ENCODE measurements around the gene CUZD1. TPM values are rescaled to one million over a fixed set of nuclear protein-coding genes. Genes with fewer than 3 reads are reported as not detected.
"Not testable (repeated sequence)": the region's sequence is repeated elsewhere in the genome, so short reads cannot be mapped to it uniquely, and the experiment has no call there.

CUZD1 gene, protein sequence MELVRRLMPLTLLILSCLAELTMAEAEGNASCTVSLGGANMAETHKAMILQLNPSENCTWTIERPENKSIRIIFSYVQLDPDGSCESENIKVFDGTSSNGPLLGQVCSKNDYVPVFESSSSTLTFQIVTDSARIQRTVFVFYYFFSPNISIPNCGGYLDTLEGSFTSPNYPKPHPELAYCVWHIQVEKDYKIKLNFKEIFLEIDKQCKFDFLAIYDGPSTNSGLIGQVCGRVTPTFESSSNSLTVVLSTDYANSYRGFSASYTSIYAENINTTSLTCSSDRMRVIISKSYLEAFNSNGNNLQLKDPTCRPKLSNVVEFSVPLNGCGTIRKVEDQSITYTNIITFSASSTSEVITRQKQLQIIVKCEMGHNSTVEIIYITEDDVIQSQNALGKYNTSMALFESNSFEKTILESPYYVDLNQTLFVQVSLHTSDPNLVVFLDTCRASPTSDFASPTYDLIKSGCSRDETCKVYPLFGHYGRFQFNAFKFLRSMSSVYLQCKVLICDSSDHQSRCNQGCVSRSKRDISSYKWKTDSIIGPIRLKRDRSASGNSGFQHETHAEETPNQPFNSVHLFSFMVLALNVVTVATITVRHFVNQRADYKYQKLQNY
- total RNA-seq (1 to 10 TPM; 3.9 to 4.1 TPM), polyA plus RNA-seq (under 1 TPM; 0.50 to 0.83 (median 0.64) TPM), total RNA-seq (0 to 0.30 (median 0.16) reads per million in 6 experiments)

DNA sequence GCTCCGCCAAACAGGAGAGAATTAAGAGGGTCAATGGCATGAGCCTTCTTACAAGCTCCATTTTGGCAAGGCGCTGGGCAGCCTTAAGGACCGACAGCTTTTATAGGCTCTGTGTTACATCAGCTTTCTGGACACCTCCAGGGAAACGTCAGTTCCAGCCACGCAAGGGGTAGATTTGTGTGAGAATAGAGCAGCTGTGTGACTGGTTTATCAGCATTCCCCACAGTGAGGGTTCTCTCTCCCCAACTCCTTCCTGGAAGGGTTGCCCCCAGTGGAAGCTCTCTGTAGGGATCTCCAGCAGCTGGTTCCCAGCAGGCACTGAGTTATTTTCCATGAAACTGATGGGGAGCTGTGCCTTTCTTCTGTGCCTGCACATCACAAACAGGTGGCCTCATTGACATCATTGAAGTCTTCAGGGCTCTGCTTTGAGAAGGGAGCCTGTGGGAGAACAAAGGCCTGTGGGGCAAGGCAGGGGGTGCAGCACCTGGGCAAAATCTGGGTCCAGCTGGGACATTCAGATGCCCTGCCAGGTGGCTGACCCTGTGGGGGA is at the start of gene CUZD1:
Gene CUZD1 (minus strand): TSS at position 75 of the 550 bp plus-strand sequence. CDS start 14 bp downstream, at position 61.
- peak within 1 kb of the TSS in 1 of 10 donors; percentile 70 for H3K27ac Mint-ChIP-seq
- ATAC-seq (no peak), DNase-seq (no peak)
- H3K9me3 Mint-ChIP-seq, result peaks cover 0 to 9% (median 2%) of the 10 kb centered on the region in 9 donors
- POLR2A ChIA-PET, result no interaction called here
- no peak within 1 kb of the TSS for H3K4me3 Mint-ChIP-seq
- H3K27me3 Mint-ChIP-seq, result no peaks in the 10 kb centered on the region
- H3K4me1 Mint-ChIP-seq, result peaks cover 4 to 6% (median 5%) of the 10 kb centered on the region in 4 donors
- peaks cover 13 to 43% (median 42%) of the 10 kb centered on the region in 3 donors for H3K36me3 Mint-ChIP-seq

- Mint-ChIP-seq H3K27ac (no peak overlapping the region), H3K9me3 (no peaks in the 10 kb centered on the region), H3K4me3 (peak overlapping the region in 1 of 10 donors; percentile 32), H3K4me1 (no peaks in the 10 kb centered on the region), H3K27me3 (peaks cover 0 to 3% (median 0%) of the 10 kb centered on the region in 5 donors), H3K36me3 (peaks cover 4 to 12% (median 9%) of the 10 kb centered on the region in 3 donors)
- POLR2A ChIA-PET, result no interaction called here
- ATAC-seq (no peak), DNase-seq (no peak)
Observed at GRCh38 chr10:122894261-122894944, 48.7 kb upstream of the CUZD1 start.

GRCh38 chr10:122884166-122884565 is 38.5 kb upstream of the CUZD1 start:
- POLR2A ChIA-PET, result no interaction called here

DNA sequence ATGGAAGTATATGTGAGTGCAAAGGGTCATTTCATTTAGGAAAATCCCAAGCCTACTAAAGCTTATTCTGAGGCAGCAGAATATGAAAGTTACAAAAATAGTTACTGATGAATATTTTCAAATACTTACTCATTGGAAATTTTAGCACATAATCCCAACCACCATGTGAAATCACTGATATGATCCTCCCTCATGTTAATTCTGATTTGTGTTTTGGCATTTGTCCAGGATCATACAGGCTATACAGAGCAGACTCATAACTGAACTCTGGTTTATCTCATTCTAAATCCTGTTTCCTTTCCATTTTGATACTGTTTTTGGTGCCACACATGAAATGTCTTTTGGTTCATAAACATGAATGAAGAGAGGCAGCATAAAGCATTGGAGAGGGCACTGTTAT is 37.1 kb upstream of the CUZD1 start:
- Mint-ChIP-seq H3K4me1 (peaks cover 12 to 35% (median 28%) of the 10 kb centered on the region in 4 donors), H3K27ac (no peak overlapping the region), H3K36me3 (peaks cover 4 to 9% (median 5%) of the 10 kb centered on the region in 3 donors), H3K4me3 (peak overlapping the region in 1 of 10 donors; percentile 15), H3K9me3 (no peaks in the 10 kb centered on the region), H3K27me3 (no peaks in the 10 kb centered on the region)
- no peak for ATAC-seq
- DNase-seq, result no peak
- POLR2A ChIA-PET, result no interaction called here

More at GRCh38 chr10:122884166-122884565, 38.5 kb upstream of the CUZD1 start:
- Mint-ChIP-seq H3K36me3 (peaks cover 10 to 14% (median 10%) of the 10 kb centered on the region in 3 donors), H3K9me3 (no peaks in the 10 kb centered on the region), H3K4me3 (no peak overlapping the region), H3K27ac (no peak overlapping the region), H3K4me1 (peaks cover 7 to 21% (median 15%) of the 10 kb centered on the region in 4 donors), H3K27me3 (no peaks in the 10 kb centered on the region)
- DNase-seq (no peak), ATAC-seq (no peak)

- Mint-ChIP-seq H3K4me1 (peaks cover 23 to 61% (median 57%) of the 10 kb centered on the region in 4 donors), H3K27ac (peak within 1 kb of the TSS; percentile 82 to 97 (median 95)), H3K36me3 (peaks cover 0 to 13% (median 11%) of the 10 kb centered on the region in 3 donors), H3K4me3 (peak within 1 kb of the TSS; percentile 86 to 97 (median 93)), H3K27me3 (no peaks in the 10 kb centered on the region), H3K9me3 (no peaks in the 10 kb centered on the region)
- DNase-seq (peak; percentile 85 to 98 (median 94)), ATAC-seq (peak; percentile 86 to 89)
- POLR2A ChIA-PET, result interaction anchor here (1.0 to 1.3 kb wide), 5 partner anchors 13 to 128 kb away, joined by 3 to 9 read pairs (median 4); partner anchors contain the start of genes C10orf88 and PSTK
Observed at GRCh38 chr10:122879339-122880273, 33.9 kb upstream of the CUZD1 start, which contains the start of gene FAM24B. Gene FAM24B, minus strand, starts transcription at chr10:122879581. Its CDS starts 29,066 bp downstream, at chr10:122850515.

GRCh38 chr10:122878799-122879338 is 33.2 kb upstream of the CUZD1 start:
- ATAC-seq, result peak; percentile 4
- peaks cover 0 to 19% (median 12%) of the 10 kb centered on the region in 3 donors for H3K36me3 Mint-ChIP-seq
- H3K4me3 Mint-ChIP-seq, result peak overlapping the region; percentile 86 to 97 (median 93)
- POLR2A ChIA-PET, result interaction anchor here (1.1 to 1.3 kb wide), 2 partner anchors 75 to 129 kb away, joined by 4 read pairs; partner anchors contain the start of gene C10orf88
- peak overlapping the region; percentile 82 to 97 (median 95) for H3K27ac Mint-ChIP-seq
- peaks cover 27 to 68% (median 61%) of the 10 kb centered on the region in 4 donors for H3K4me1 Mint-ChIP-seq
- DNase-seq, result peak in 1 of 10 donors; percentile 0
- H3K9me3 Mint-ChIP-seq, result no peaks in the 10 kb centered on the region
- H3K27me3 Mint-ChIP-seq, result no peaks in the 10 kb centered on the region

- H3K4me1 Mint-ChIP-seq, result peaks cover 27 to 68% (median 60%) of the 10 kb centered on the region in 4 donors
Observed at GRCh38 chr10:122877264-122877663, 31.6 kb upstream of the CUZD1 start.

GRCh38 chr10:122876467-122876855 is 30.8 kb upstream of the CUZD1 start:
- Mint-ChIP-seq H3K36me3 (peaks cover 3 to 23% (median 17%) of the 10 kb centered on the region in 3 donors), H3K27ac (no peak overlapping the region), H3K4me3 (no peak overlapping the region), H3K4me1 (peaks cover 27 to 68% (median 61%) of the 10 kb centered on the region in 4 donors), H3K9me3 (peaks cover 0 to 6% (median 2%) of the 10 kb centered on the region in 9 donors), H3K27me3 (no peaks in the 10 kb centered on the region)
- POLR2A ChIA-PET, result interaction anchor here (1.3 kb wide), 1 partner anchor 9 kb away, joined by 3 read pairs; no protein-coding TSS in a partner anchor
- ATAC-seq, result no peak
- no peak for DNase-seq

More at GRCh38 chr10:122877264-122877663, 31.6 kb upstream of the CUZD1 start:
- Mint-ChIP-seq H3K9me3 (peaks cover 0 to 6% (median 0%) of the 10 kb centered on the region in 9 donors), H3K4me3 (peak overlapping the region; percentile 0 to 97 (median 58)), H3K36me3 (peaks cover 3 to 19% (median 12%) of the 10 kb centered on the region in 3 donors), H3K27me3 (no peaks in the 10 kb centered on the region), H3K27ac (peak overlapping the region in 1 of 10 donors; percentile 18)
- POLR2A ChIA-PET, result interaction anchor here (1.3 kb wide), 1 partner anchor 9 kb away, joined by 3 read pairs; no protein-coding TSS in a partner anchor
- DNase-seq (no peak), ATAC-seq (no peak)

GRCh38 chr10:122875843-122876466 is 30.3 kb upstream of the CUZD1 start:
- peak overlapping the region in 1 of 10 donors; percentile 57 for H3K27ac Mint-ChIP-seq
- peaks cover 27 to 68% (median 60%) of the 10 kb centered on the region in 4 donors for H3K4me1 Mint-ChIP-seq
- no peak for DNase-seq
- ATAC-seq, result no peak
- peaks cover 3 to 23% (median 17%) of the 10 kb centered on the region in 3 donors for H3K36me3 Mint-ChIP-seq
- peak overlapping the region in 1 of 10 donors; percentile 52 for H3K4me3 Mint-ChIP-seq
- POLR2A ChIA-PET, result interaction anchor here (1.3 kb wide), 1 partner anchor 10 kb away, joined by 3 read pairs; no protein-coding TSS in a partner anchor
- no peaks in the 10 kb centered on the region for H3K27me3 Mint-ChIP-seq
- peaks cover 0 to 6% (median 2%) of the 10 kb centered on the region in 9 donors for H3K9me3 Mint-ChIP-seq

DNA sequence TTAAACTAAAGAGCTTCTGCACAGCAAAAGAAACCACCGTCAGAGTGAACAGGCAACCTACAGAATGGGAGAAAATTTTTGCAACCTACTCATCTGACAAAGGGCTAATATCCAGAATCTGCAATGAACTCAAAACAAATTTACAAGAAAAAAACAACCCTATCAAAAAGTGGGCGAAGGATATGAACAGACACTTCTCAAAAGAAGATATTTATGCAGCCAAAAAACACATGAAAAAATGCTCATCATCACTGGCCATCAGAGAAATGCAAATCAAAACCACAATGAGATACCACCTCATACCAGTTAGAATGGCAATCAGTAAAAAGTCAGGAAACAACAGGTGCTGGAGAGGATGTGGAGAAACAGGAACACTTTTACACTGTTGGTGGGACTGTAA is 26.3 kb upstream of the CUZD1 start:
- DNase-seq, H3K4me3 Mint-ChIP-seq, H3K27ac Mint-ChIP-seq, H3K27me3 Mint-ChIP-seq, POLR2A ChIA-PET, ATAC-seq: not testable (repeated sequence)
- H3K9me3 Mint-ChIP-seq, result peaks cover 0 to 19% (median 4%) of the 10 kb centered on the region in 9 donors
- peaks cover 3 to 31% (median 20%) of the 10 kb centered on the region in 3 donors for H3K36me3 Mint-ChIP-seq
- H3K4me1 Mint-ChIP-seq, result peaks cover 22 to 53% (median 49%) of the 10 kb centered on the region in 4 donors

Data from naive thymus-derived CD8-positive, alpha-beta T cell (primary cell).